NCI-H2196 treated with DMSO at 0.1 percent for 48 hours (cell line): ENCODE measurements around the gene TLX3.
"Not testable (repeated sequence)": the region's sequence is repeated elsewhere in the genome, so short reads cannot be mapped to it uniquely, and the experiment has no call there.

Experiments used
- DNase-seq: peaks from one replicate; lab custom pipeline; 2025; ENCODE audit not compliant: unreplicated experiment; lab: John Stamatoyannopoulos, UW

Gene TLX3

DNA sequence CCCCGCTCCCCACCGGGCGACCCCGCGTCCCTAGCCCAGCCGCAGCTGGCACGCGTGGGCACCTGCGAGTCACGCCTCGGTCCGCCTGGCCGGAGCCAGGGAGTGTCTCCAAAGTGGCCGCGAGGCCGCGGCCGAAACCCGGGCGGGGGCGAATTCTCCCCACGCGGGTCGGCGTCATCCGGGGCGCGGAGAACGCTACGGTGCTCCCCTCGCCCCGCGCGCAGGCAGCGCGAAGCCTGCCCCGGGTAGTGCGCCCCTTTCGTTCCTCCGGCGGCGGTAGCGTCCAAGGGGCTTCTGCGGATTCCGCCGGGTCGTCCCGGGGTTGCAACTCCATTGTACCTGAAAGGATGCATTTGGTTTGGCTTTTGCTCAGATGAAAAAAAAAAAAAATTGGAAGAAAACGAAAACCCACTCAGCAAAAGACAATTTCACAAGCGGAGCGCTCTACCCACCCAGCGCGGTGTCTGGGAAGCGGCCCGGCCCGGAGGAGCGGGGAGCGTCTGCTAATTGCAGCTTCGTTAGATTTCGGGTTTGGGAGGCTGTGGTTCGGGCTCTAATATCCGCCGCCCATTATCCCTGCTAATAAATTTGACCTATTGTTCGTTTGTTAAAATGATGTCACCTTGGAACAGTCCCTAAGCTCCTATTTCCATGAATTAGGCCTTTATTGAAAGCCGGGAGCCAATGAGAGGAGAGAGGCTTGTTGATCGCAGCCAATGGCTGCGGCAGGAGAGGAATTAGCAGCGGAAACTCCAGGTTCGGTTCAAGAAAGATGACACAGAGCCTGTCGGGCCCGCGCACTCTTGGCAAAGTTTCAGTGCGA lies at the start of gene TLX3:
Gene TLX3 (plus strand): TSS at position 796 of the 823 bp plus-strand sequence. CDS start 118 bp downstream, outside the sequence.
- no peak for DNase-seq

DNA sequence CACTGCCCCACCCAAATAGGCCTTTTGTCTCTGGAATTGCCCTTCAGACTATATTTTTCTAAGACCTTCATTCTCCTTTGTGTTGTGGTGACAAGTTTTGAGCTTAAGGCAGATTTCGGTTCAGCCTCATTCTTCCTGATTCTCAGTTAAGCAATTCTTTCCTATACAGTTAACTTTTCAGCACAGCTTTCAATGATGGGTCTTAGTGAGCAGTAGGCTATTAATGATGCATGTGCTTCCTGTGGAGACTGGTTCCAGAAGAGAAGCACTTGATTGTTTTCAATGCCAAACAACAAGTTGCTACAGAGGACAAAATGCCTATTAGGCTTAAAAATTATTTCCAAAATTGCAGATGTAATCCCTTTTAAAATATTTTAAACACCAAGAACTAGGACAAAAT lies 47.7 kb upstream of the TLX3 start:
- no peak for DNase-seq

DNA sequence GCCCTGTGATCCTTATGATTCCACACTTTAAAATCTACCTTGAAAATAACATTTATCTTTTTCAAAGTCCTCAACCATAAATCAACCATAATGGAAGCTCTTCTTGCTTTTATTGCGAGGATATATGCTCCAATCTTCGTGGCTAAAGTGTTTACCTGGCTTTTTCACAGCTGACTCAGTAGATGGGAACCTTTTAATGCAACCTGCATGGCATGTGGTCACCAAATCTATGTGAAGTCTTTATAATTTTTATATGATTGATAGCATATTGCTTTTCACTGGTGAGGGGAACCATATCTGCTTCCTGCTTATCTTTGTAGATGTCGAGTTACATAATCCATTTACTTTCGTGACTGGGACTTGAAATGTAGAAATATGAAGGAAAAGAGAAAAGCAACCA lies 47.1 kb upstream of the TLX3 start:
- no peak for DNase-seq

DNA sequence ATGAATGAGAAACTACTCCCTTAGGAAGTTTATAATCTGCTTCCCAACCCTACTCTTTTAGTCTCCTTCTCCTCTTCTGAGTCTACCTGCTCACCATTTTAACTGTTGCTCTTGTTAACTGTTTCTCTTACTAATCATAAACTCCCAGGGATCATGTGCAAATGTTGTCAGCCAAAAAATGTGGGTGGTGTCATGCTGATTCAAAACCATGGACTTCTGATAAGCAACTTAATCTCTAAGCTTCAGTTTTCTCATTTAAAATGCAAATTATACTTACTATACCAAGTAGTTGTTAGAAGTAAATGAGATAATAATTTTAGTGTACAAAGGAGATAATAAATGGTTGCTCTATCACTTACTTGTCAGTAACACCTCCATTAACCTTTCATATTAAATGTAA lies 45.9 kb upstream of the TLX3 start:
- DNase-seq, result no peak

DNA sequence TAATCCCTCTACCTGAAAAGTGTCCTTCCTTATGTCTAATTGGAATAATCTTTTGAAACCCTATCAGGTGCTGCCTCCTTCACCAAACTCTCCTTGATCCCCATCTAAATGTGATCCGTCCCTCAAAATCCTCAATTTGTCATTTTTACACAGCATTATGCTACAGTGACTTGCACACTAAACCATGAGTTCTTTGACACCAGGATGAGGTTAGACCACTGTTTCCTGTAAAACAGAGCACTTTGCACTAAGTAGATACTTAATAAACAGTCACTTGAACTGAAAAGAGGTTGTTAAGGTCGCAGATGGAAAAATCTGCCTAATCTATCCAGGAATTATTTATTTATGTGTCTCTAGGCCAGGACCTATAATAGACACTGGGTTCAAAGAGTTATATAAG lies 44.2 kb upstream of the TLX3 start:
- no peak for DNase-seq

DNA sequence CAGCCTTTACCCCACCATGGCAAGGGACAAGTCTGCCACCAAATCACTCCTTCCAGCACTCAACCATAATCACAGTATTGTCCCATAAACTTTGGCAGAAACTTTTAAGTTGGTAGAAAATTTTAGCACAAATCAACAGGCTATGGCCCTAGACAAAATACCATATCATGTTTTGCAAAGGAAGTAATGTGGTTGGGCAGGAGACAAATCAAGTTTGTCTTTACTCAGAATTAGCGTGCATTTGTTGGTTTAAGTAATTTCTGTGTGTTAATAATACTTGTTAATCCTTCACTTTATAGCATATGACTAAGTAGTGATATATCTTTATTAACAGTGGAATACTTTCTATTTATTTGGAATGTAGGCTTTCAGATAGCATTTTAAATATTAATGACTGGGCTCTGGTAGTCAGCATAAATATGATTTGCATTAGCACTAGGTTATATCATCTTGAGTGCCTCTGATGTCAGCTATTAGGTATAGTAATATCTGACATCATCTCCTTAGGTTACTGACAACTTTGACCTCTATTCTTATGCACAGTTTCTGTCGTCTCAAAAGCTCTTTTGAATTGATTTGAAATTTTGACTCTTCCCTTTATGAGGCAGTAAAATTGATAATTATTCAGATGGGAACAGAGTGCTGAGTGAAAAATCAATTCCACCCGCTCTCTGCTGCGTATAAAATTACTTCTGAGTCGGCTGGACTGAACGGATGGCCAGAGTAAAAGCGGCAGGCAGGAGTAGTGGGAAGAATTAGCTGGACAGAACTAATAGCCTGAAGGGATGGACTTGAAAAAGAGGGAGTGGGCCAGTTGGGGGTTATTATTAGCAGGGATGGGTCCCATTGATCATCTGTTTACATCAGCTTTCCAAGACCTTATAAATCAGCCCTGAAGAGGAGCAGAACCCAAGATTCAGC lies 40.1 kb upstream of the TLX3 start:
- DNase-seq, result no peak

DNA sequence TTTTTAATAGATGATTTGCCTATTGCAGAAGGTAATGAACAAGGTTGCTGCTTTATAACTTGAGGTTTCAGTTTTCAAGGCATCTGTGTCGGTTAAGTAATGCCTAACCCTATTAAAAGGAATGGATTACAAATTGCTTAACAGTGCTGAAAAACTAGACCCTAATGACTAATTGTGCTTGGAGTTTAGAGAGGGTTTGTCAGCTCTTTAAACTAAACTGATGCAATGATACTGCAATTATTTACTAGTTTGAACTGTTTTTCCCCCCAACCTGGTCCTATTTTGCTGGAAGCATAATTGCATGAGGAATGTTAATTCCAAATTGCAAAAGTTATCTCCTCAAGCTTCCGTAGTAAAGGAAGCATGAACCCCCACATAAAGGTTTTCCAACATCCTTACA lies 39.3 kb upstream of the TLX3 start:
- DNase-seq, result no peak

DNA sequence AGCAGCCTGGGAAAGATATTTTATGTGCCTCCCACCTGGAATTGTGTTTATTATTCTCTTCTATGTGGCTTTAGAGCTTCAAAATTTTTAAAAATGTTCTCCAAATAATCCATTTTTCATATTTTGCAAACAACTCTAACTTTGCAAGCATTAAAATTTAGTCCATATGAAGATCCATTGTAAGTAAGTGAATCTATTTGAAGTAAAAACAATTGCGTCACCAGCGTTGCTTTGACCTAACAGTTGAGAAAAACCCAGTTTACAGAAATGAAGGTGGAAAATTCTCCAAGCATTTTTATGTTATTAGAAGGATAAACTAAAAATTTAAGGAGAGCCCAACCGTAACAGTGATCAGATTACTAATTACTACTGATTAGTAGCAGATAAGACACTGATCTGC lies 38.9 kb upstream of the TLX3 start:
- DNase-seq, result no peak

DNA sequence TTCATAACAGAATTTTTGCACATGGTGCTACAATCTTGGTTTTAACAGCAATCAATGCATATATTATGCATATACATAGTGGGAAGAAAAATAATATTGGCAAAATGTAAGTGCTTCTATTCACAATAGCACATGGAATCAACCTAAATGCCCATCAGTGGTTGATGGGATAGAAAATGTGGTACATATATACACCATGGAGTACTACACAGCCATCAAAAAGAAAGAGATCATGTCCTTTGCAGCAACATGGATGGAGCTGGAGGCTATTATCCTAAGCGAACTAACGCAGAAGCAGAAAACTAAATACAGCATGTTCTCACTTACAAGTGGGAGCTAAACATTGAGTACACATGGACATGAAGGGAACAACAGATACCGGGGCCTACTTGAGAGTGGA lies 37.2 kb upstream of the TLX3 start:
- no peak for DNase-seq

DNA sequence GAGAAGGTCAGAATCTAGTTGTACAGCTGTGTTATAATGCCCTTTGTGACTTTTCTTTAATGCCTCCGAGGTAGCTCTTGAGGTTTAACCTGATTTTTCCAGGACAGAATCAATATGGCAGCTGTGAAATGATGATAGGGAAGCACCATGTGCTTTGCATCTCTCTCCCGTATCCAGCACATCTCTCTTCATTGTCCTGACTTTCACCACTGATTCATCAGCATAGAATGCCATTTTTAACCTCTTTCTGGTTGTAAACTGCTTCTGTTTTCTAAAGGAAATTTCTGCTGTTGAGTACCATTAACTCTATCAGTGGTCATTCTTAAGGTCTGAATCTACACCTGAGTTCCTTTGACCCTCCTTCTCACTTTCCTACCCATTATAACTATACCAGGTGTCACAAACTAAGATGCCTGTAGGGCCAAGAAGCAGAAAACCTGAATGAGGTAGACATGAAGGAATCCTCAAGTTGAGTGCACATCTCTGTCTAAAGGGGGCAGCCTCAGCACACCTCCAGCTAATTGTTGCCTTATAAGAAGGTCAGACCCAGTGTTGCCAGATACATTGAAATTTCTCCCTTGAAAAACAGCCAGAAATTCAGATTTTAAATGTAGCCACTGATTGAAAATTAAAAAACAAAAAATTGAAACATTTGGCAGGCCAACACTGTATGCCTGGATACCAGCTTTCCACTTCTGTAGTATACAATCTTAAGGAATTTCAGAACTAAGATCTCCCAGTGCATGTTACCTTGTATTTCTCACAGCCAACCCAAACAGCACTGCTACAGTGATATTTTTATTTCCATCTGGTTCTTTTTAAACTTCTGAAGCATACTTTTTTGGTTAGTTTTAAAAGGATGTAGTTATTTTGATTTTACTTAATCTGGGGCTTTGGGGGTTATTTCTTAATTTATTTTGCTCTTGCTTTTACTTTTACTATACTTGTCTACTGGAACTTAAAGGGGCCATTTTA lies 35.8 kb upstream of the TLX3 start:
- no peak for DNase-seq

DNA sequence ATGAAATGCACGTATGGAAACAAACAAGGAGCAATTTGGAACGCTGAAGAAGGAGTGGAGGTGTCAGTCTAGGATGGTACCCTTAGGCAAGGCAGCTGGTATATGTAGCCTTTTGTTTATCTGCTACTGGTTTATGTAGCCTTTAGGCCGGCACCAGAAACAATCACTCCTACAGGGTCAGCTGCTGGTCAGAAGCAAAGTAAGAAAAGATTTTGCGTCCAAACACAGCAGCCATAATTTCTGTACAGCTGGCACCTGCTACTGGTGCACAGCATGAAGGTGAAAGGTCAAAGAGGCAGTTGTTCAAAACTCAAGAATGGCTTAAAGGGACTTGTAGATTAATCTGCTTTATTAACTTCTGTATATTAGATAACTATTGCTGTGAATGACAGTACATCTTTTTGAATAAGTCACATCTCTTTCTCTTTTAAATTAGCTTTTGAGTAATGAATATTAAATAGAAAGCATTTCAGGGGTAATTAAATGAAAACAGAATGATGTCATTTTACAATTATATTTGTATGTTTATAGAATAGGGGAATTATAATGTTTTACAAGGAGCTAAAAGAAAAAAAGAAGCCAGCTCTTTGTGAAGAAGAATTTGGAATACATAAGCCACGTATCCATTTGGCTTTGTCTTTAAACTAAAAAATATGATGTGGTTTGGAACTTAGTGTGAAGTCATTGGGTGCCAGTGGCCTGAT lies 33.1 kb upstream of the TLX3 start:
- DNase-seq, result no peak

DNA sequence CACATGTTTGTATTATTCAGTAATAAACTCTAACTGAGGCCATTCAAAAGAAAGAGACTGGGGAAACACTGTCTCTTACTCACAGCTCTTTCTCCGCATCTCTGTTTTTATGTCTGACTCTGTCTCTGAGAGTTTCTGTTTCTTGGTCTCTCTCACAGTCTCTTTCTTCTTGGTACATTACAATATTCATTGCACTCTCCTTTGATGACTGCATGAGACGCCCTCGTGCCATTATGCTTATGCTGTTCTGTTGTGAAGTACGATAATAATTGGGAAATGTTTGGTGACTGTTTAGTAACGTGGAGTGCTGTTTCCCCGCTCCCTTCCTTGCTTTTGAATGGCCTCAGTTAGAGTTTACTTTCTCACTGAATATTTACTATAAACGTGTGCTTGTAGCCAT lies 25.3 kb upstream of the TLX3 start:
- no peak for DNase-seq

DNA sequence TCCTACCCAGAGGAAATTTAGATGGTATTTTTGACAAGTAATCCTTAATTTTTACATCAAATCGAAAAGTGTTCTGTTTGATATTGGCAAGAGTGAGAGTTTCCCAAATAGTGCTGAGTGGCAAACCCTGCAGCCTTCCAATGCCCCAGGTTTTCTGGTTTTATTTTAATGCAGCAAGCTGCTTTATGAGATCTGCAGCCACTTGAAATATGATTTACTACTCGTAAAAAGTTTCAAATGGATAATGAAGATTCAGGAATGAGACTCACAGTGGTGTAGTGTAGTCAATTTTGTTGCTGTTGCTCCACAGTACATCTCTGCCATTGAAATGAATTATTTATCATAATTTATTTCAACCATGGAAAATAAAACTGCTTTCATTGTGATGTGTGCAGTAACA lies 23.6 kb upstream of the TLX3 start:
- no peak for DNase-seq

DNA sequence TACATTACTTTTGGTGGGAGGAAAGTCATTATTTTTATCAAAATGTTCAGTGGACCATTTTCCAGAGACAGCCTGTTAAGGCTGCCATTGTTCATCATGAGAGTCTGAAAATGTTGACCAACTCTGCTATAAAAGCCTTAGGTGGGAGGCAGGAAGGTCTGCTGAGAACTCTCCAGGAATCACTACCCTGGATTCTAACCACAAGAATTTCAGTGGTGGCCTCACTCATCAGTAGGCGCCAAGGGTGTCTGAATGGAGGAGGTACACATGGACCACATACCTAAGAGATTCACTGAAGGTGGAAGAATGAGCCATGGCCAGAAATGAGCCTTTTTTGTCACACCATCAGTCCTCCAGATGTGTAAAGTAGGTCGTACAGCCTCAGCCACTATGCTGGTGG lies 21.0 kb upstream of the TLX3 start:
- no peak for DNase-seq

DNA sequence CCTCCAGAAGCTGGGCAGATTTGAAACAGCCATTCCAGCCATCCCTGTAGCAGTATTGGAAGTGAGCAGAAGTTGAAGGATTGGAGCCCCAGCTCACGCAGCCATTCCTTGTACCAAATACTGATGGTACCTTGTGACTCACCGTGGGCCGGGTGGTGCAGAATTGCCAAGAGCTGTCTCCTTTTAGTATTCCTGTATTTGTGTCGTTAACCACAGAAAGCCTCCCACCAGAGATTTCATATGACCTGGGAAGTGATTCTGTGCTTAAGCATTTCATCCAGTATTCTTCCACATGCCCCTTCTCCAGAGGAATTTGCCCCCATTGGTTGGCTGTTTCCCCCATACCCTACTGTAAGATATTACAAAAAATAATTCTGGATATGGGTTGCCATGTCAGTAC lies 17.7 kb upstream of the TLX3 start:
- no peak for DNase-seq

DNA sequence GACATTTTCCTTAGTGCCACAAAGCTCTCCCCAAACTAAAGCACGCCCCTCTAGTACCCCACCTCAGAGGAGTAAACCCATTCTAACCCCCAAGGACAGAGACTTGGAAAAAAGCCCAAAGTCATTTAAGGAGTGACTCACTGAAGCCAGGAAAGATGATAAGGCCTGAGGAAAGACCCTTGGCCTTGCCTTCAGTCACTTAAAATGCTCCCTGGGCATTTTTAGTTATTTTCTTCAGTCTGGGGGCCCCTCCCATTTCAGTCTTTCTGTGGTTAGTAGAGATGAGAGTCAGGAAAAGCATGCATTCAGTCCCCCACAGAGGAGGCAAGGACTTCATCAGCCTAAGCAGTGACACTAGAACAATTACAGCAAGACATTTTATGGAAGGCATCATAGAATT lies 13.7 kb upstream of the TLX3 start:
- no peak for DNase-seq

DNA sequence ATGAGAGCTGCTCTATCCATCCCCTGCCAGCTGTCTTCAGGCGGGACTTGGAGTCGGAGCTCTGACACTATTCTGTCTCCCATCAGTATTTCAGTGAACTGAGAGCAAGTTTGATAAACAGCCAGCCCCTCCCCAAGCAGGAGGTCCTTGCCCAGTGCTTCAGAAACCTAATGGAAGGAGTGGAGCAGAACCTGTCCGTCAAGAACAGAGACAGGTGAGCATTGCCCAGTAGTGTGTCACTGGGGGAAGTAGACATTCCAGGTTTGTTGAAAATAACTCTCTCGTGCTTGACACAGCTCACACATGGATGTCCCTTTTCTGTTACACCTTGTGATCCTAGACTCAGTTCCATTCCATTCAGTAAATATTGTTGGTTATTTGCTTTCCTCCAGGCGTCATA lies 13.2 kb upstream of the TLX3 start:
- DNase-seq, result no peak

DNA sequence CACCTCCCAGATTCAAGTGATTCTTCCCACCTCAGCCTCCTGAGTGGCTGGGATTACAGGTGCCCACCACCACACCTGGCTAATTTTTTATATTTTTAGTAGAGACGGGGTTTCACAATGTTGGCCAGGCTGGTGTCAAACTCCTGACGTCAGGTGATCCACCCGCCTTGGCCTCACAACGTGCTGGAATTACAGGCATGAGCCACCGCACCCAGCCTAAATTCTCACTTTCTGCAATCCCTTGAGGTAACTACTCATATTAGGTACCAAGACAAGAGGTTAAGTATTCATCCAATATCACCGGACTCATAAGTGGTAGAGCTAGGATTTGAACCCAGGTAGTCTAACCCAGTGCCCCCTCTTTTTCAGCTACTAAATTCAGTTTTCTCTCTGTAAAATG lies 11.1 kb upstream of the TLX3 start:
- DNase-seq, result not testable (repeated sequence)

DNA sequence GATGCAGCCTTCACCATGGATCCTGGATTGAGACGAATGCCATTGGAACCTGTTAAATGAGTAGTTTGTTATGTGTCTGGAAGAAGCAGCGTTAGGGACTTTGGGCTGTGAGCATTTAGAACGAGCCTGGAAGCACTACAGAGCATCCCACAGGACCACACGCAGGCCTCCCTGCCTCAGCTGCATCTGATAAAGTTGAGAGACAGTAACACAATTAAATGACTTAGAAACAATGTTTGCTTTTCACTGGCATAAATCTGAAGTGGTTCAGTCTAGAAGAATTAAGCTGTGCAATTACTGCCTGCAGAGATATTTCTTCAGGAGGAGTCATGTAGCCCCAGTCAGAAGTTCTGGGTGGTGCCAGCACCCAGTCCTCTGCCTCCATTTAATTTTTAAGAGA lies 9.8 kb upstream of the TLX3 start:
- no peak for DNase-seq

DNA sequence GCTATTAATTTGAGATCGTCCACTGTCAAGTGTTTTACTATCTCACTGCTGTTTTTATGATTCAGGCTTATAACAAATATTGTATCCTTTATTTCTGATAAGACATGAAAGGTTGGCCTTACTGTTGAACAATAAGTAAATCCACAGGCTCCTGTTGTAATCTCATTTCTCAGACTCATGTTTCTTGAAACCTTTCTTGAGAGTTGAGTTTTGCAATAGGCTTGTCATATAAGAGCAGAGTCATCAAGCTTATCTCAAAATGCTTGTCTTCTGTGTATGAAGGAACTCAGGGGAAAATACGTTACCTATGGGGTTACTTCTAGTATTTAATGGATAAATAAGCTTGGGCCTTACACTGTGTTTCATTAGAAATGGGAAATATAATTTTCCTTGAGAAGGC lies 9.2 kb upstream of the TLX3 start:
- no peak for DNase-seq
